Measurements from ENCODE around the gene UTF1. TPM values are rescaled to one million over a fixed set of nuclear protein-coding genes. Genes with fewer than 3 reads are reported as not detected.

The UTF1 gene
- total RNA-seq, 2 experiments from 2014 or later = not detected

DNA sequence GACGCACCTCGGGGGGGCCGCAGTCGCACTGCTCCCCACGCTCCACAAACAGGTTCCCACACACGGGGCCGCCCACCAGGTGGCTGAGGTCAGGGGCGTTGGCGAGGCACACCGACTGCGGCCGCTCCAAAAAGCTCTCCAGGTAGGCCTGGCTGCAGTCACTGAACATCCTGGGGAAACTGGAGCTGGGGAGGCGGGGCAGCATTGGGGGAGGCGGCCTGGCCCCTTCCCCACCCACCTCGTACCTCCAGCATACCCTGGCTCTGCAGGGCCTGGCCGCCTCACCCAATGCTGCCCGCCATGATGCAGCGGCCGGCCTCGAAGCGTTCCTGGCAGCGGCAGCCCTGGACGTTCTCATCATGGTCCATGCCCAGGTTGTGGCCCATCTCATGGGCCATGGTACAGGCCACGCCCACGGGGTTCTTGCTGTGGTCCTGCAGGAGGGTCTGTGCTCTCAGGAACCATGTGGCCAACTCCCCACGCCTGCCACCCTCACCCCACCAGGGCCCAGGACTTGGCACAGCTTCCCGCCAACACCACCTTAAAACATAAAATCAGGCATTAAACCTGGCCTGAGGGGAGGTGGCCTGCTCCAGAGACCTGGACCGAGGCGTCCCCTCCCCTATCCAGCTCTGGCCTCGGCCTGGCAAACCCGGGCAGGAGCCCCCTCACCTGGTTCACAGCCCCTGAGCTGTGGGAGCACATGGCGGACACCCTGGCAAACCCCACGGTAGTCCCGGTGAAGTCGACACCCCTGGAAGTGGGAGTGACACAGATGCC is 41.7 kb downstream of the UTF1 start:
- no peak for DNase-seq
- peaks cover 7% of the 10 kb centered on the region for H3K4me1 Mint-ChIP-seq (ENCODE audit: low read depth)
- H3K4me3 Mint-ChIP-seq = no peak overlapping the region
- ChIA-PET POLR2A (interaction anchor here (1.0 to 2.5 kb wide), 2 partner anchors 9 to 12 kb away, joined by 3 to 7 read pairs; no protein-coding TSS in a partner anchor), CTCF (interaction anchor here (1.2 kb wide), 1 partner anchor 36 kb away, joined by 3 read pairs; no protein-coding TSS in a partner anchor)
- intact Hi-C loops (cut with micrococcal nuclease) = no loop called here
- no peaks in the 10 kb centered on the region for H3K27me3 Mint-ChIP-seq
- peaks cover 28% of the 10 kb centered on the region for H3K36me3 Mint-ChIP-seq
- no peak overlapping the region for H3K27ac Mint-ChIP-seq
- no peaks in the 10 kb centered on the region for H3K9me3 Mint-ChIP-seq

DNA sequence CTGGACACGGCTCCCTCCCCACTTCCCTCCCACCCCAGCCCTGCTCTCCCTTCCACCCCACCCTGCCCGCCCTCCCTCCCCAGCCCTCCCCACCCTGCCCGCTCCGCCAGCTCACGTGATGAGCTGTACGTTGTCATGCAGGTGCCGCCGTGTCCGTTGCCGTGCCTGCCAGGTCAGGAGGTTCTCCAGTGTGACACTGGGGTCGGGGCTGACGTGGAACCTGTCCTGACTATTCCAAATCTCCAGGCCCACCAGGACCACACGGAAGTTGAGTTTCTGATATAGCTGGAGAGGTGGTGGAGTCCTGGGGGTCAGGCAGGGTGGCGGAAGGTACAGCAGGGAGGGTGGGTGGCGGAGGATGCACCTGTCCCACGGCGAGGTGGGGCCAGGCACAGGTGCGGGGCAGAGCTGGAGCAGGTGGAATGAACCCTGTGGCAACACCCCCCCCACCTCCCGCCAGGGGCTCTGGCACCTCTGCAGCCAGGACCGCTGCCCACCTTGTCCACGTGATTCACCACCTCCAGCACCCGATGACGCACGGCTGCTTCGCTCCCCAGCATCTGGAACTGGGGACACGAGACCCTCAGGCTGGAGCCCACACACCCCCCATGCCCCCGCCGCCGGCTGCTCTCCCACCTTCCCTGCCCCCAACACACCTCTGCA is 42.4 kb downstream of the UTF1 start:
- intact Hi-C loops (cut with micrococcal nuclease) = no loop called here
- peaks cover 28% of the 10 kb centered on the region for H3K36me3 Mint-ChIP-seq
- no peak for DNase-seq
- POLR2A ChIA-PET = interaction anchor here (2.5 kb wide), 1 partner anchor 9 kb away, joined by 7 read pairs; no protein-coding TSS in a partner anchor
- no peaks in the 10 kb centered on the region for H3K27me3 Mint-ChIP-seq
- H3K4me1 Mint-ChIP-seq (ENCODE audit: low read depth) = peaks cover 7% of the 10 kb centered on the region
- H3K9me3 Mint-ChIP-seq = no peaks in the 10 kb centered on the region
- CTCF ChIA-PET = interaction anchor here (1.2 to 4.2 kb wide), 2 partner anchors 9 to 35 kb away, joined by 3 to 15 read pairs; no protein-coding TSS in a partner anchor
- no peak overlapping the region for H3K27ac Mint-ChIP-seq
- H3K4me3 Mint-ChIP-seq = no peak overlapping the region

DNA sequence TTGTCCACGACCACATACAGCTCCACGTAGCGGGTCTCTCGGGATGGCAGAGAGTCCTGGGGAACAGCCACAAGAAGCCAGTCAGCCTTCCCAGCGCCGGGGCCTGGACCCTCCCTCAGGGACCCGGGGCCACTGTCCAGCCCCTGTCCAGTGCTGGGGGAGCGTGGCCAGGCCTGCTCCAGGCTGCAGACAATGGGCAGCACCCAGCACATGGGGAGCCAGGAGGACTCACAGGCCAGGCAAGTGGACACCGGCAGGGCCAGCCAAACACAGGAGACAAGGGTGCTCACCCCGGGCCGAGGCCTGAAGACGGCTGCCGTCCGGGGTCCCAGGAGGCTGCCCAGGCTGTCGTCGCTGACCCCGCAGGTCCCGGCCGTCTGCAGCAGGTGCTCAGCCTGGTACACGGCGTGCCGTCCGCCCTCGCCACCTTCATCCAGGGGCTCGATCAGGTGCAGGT is 43.0 kb downstream of the UTF1 start:
- DNase-seq = no peak
- Mint-ChIP-seq H3K4me3 (no peak overlapping the region), H3K36me3 (peaks cover 28% of the 10 kb centered on the region), H3K27ac (no peak overlapping the region), H3K9me3 (no peaks in the 10 kb centered on the region), H3K27me3 (no peaks in the 10 kb centered on the region), H3K4me1 (ENCODE audit: low read depth) (peaks cover 12% of the 10 kb centered on the region)
- intact Hi-C loops (cut with micrococcal nuclease) = no loop called here
- POLR2A ChIA-PET = no interaction called here
- CTCF ChIA-PET = interaction anchor here (1.2 to 4.2 kb wide), 2 partner anchors 10 to 35 kb away, joined by 3 to 15 read pairs; no protein-coding TSS in a partner anchor

DNA sequence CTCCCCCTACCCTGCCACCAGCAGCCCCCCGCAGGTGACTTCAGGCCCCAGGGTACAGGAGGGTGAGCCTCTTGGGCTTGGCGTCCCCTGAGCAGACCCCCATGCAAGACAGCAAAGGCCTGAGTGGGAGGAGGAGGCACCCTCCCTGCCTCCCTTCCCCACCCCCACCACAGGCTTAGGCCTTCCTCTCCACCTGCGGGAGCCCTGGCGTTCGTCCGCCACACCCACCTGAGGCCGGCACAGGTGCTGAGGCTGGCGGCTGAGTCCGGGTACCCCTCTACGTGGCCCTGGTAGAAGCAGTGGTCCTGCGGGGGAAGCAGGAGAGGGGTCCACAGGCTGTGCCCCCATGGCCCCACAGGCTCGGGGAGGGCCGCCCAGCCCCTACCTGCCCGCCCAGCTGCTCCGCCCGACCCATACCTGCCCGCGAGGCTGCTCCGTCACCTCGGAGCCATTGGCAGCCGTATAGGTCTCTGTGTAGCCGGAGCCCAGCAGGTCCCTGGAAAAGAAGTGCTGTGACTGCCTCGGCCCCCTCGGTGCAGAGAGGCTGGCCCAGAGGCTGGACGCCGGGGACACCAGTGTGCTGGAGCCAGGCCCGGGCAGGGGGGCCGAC is 43.6 kb downstream of the UTF1 start:
- Mint-ChIP-seq H3K27ac (no peak overlapping the region), H3K9me3 (no peaks in the 10 kb centered on the region), H3K4me3 (no peak overlapping the region), H3K27me3 (no peaks in the 10 kb centered on the region), H3K4me1 (ENCODE audit: low read depth) (peaks cover 19% of the 10 kb centered on the region), H3K36me3 (peaks cover 30% of the 10 kb centered on the region)
- CTCF ChIA-PET = interaction anchor here (2.6 to 4.2 kb wide), 2 partner anchors 10 to 130 kb away, joined by 14 to 15 read pairs; no protein-coding TSS in a partner anchor
- DNase-seq = no peak
- intact Hi-C loops (cut with micrococcal nuclease) = no loop called here
- POLR2A ChIA-PET = no interaction called here

DNA sequence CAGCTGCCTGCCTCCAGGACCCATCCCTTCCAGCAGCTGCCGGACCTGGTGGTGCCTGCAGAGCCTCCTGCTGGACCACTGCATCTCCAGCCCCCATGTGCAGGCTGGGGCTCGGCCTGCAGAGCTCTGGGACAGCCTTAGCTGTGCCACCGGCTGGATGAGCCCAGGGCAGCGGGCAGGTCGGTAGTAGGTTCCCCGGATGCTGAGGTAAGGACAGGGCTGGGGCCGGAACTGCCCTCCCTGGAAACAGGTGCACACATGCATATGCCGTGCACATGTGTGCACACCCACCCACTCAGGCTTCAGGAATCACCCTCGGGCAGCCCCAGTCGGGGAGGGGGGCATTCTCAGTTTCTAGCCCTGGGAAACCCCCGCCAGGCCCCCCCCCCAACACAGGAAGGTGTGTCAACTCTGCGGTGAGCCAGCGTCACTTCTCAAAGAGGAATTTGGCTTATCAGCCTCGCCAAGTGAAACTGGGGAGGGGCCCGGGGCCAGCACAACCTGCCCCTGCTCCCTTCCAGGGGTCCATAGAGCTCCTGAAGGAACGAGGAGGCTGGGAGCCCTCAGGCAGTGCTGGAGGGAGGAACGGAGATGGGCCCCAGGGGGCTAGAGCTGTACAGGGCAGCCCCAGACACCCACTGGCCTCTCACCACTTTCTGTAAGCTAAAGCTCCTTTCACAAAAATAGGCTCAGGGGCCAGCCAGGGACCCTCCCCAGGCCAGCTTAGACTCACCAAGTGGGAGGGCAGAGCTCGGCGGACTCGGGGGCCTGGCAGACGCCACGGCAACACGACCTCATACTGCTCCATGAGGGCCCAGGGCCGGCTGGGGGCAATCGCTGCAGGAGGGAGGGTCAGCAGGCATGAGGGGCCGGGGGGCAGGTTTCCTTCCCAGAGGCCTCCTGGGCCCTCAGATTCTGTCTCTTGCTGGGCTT is 45.0 kb downstream of the UTF1 start:
- intact Hi-C loops (cut with micrococcal nuclease) = loop anchor here (1.0 kb wide), 5 partner anchors 16 to 1375 kb away; partner anchors contain the start of genes TUBGCP2 and ZNF511
- Mint-ChIP-seq H3K36me3 (peaks cover 30% of the 10 kb centered on the region), H3K9me3 (no peaks in the 10 kb centered on the region), H3K4me1 (ENCODE audit: low read depth) (peaks cover 28% of the 10 kb centered on the region), H3K27ac (peak overlapping the region; percentile 93), H3K4me3 (peak overlapping the region; percentile 91), H3K27me3 (no peaks in the 10 kb centered on the region)
- CTCF ChIA-PET = interaction anchor here (0.8 to 4.2 kb wide), 8 partner anchors 12 to 131 kb away, joined by 3 to 28 read pairs (median 11); no protein-coding TSS in a partner anchor
- peak; percentile 95 for DNase-seq
- POLR2A ChIA-PET = interaction anchor here (0.9 to 5.1 kb wide), 7 partner anchors 9 to 83 kb away, joined by 3 to 61 read pairs (median 11); partner anchors contain the start of gene FUOM

DNA sequence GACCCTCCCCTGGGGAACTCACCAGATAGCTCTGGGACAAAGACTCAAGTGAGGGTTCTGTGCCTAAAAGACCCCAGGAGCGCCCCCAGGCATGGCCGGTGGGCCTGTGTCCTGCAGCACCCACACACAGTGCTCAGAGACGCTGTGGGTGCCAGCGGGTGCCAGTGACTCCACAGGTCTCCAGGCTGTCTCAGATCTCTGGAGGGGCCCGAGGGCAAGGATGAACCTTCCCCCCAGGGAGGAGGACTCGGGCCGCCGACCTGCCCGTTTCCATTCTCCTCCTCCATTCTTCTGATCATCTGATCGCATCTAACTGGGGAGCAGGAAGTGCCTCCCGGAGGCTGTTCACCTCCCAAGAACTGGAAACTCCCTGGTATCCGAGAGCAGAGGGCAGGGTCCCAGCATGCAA is 45.7 kb downstream of the UTF1 start:
- POLR2A ChIA-PET = interaction anchor here (0.9 to 5.1 kb wide), 7 partner anchors 9 to 82 kb away, joined by 3 to 61 read pairs (median 11); partner anchors contain the start of gene FUOM
- peak overlapping the region; percentile 91 for H3K4me3 Mint-ChIP-seq
- H3K36me3 Mint-ChIP-seq = peaks cover 27% of the 10 kb centered on the region
- intact Hi-C loops (cut with micrococcal nuclease) = loop anchor here (1.0 kb wide), 5 partner anchors 16 to 1375 kb away; partner anchors contain the start of genes TUBGCP2 and ZNF511
- peak overlapping the region; percentile 93 for H3K27ac Mint-ChIP-seq
- H3K4me1 Mint-ChIP-seq (ENCODE audit: low read depth) = peaks cover 28% of the 10 kb centered on the region
- H3K9me3 Mint-ChIP-seq = no peaks in the 10 kb centered on the region
- H3K27me3 Mint-ChIP-seq = no peaks in the 10 kb centered on the region
- DNase-seq = peak; percentile 76
- CTCF ChIA-PET = interaction anchor here (0.7 to 4.2 kb wide), 8 partner anchors 9 to 132 kb away, joined by 3 to 28 read pairs (median 11); no protein-coding TSS in a partner anchor

DNA sequence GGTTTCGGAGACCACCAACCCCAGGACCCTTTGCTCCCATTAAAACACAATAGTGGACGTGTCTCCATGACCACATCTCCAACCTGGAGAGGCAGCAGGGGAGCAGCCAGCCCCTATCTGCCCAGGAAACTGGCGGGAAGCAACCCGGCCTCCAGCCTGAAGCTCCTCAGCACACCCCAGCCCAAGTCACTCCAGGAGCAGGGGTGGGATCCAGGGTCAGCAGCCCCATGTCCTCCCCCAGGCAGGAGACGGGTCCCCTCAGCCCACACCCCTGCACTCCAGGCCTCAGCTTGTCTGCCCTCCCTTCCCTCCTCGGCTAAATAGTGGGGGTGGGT is 46.0 kb downstream of the UTF1 start:
- H3K27me3 Mint-ChIP-seq = no peaks in the 10 kb centered on the region

DNA sequence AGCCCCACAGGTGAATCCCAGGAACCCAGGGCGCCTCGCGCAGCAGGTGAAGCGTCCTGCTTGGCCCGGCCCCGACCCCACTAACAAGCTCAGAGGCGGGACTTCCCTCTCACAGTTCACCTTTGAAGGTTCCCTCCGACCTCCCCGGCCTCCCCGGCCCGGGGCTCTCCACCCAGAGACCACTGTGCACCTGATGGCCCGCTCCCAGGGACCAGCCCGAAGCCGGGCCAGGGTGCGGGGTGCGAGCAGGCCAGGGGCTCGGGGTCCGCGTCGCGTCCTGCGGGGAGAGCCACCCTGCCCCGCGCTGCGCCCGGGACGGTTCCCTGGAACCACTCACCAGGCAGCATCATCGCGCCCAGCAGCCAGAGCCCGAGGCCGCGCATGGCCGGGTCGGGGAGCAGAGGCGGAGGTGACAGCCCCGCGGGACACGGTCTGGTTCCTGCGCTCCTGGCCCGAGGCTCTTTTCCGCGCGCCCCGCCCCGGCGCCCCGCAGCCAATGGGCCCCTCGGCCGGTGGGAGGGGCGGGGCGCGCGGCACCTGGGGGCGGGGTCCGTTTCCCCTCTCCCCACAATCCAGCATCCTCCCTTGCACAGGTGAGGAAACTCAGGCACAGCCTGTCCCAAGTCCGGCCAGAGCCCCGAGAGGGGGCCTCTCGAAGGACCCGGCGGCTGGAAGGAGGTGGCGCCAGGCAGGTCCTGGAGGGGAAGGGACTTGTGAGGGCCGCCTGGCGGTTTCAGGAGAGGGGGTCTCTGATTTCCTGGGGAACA is 46.6 kb downstream of the UTF1 start, which contains the start of gene ADAM8:
Gene ADAM8 (minus strand): TSS at position 434 of the 767 bp plus-strand sequence. CDS start 51 bp downstream, at position 383.
- DNase-seq = peak; percentile 83
- Mint-ChIP-seq H3K27me3 (no peaks in the 10 kb centered on the region), H3K4me1 (ENCODE audit: low read depth) (peaks cover 28% of the 10 kb centered on the region), H3K4me3 (peak within 1 kb of the TSS; percentile 91), H3K9me3 (no peaks in the 10 kb centered on the region), H3K27ac (peak within 1 kb of the TSS; percentile 93), H3K36me3 (peaks cover 23% of the 10 kb centered on the region)
- intact Hi-C loops (cut with micrococcal nuclease) = no loop called here
- ChIA-PET CTCF (interaction anchor here (0.7 to 4.2 kb wide), 7 partner anchors 10 to 133 kb away, joined by 4 to 28 read pairs (median 14); no protein-coding TSS in a partner anchor), POLR2A (interaction anchor here (0.6 to 5.1 kb wide), 7 partner anchors 10 to 94 kb away, joined by 3 to 61 read pairs (median 11); no protein-coding TSS in a partner anchor)

More for the DNA sequence above, 46.0 kb downstream of the UTF1 start:
- ChIA-PET CTCF (interaction anchor here (0.7 to 4.2 kb wide), 7 partner anchors 10 to 132 kb away, joined by 4 to 28 read pairs (median 14); no protein-coding TSS in a partner anchor), POLR2A (interaction anchor here (1.2 to 5.1 kb wide), 6 partner anchors 10 to 31 kb away, joined by 3 to 61 read pairs (median 12); no protein-coding TSS in a partner anchor)
- Mint-ChIP-seq H3K4me3 (peak overlapping the region; percentile 91), H3K27ac (peak overlapping the region; percentile 93), H3K4me1 (ENCODE audit: low read depth) (peaks cover 28% of the 10 kb centered on the region), H3K9me3 (no peaks in the 10 kb centered on the region), H3K36me3 (peaks cover 25% of the 10 kb centered on the region)
- DNase-seq = no peak
- intact Hi-C loops (cut with micrococcal nuclease) = no loop called here

DNA sequence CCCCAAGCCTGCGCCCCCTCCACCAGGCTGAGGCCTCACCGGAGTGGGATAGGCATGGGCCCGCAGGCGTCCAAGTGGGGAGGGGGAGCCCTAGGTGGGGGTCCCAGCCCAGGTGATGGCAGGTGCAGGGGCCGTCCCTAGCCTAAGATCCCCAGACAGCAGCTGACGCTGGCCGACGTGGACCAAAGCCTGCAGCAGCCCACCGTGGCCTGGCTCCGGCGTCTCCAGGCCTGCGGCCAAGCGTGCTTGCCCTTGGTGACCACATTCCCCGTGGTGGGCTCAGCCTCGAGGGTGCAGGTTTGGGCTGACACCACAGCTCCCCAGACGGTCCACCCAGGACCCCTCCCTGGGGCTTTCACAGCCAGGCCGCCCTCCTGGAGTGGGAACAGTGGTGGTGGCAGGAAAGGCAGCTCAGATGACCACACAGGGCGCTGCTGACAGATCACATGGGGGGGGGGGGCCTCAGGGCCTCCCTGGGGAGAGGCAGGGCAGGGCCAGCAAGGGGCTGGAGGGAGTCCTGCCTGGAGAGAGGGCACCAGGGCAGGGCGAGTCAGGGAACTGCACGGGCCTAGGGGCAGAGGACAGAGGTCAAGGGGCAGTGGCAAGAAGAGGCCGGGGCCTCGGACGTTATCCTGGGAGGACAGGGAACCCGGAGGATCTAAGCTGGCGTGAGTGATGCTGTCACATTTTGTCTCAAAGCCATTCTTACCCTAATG is 47.4 kb downstream of the UTF1 start:
- peaks cover 19% of the 10 kb centered on the region for H3K36me3 Mint-ChIP-seq
- no peaks in the 10 kb centered on the region for H3K27me3 Mint-ChIP-seq
- no peak overlapping the region for H3K27ac Mint-ChIP-seq
- peaks cover 28% of the 10 kb centered on the region for H3K4me1 Mint-ChIP-seq (ENCODE audit: low read depth)
- ChIA-PET POLR2A (interaction anchor here (0.6 to 5.1 kb wide), 4 partner anchors 14 to 94 kb away, joined by 4 to 61 read pairs (median 5); no protein-coding TSS in a partner anchor), CTCF (interaction anchor here (1.1 to 3.6 kb wide), 3 partner anchors 18 to 134 kb away, joined by 3 to 16 read pairs (median 5); no protein-coding TSS in a partner anchor)
- DNase-seq = no peak
- H3K9me3 Mint-ChIP-seq = no peaks in the 10 kb centered on the region
- peak overlapping the region; percentile 20 for H3K4me3 Mint-ChIP-seq
- intact Hi-C loops (cut with micrococcal nuclease) = no loop called here

Measured in activated CD4-positive, alpha-beta memory T cell treated with anti-CD3 and anti-CD28 coated beads for 36 hours (primary cell).